Neutrophil (primary cell): ENCODE data around the gene CCR5.

Experiments used
- H3K27ac ChIP-seq: fragments of 200-600 bp; sonication (generic); 2 replicates; pipeline ENCODE4 v1.5.1; 2016; ENCODE audit warnings: mild to moderate bottlenecking, moderate library complexity
- H3K27me3 ChIP-seq: fragments of 200-600 bp; sonication (generic); 2 replicates; pipeline ENCODE4 v1.6.0; 2016; ENCODE audit warnings: mild to moderate bottlenecking
- H3K36me3 ChIP-seq: fragments of 200-600 bp; sonication (generic); 2 replicates; pipeline ENCODE4 v1.5.1; 2017
- H3K4me1 ChIP-seq, 2 experiments: fragments of 200-600 bp in 1 of 2; sonication (generic) in 1 of 2; 1 replicate in 1 of 2; 2 replicates in 1 of 2; pipeline versions ENCODE4 v1.5.1 to v1.6.1; 2013 to 2016; ENCODE audit warnings: low read depth in 1 of 2, low read length in 1 of 2, mild to moderate bottlenecking in 1 of 2, moderate library complexity in 1 of 2; ENCODE audit not compliant: control insufficient read depth in 1 of 2, insufficient read depth in 1 of 2
- H3K4me3 ChIP-seq, 2 experiments: fragments of 200-600 bp in 1 of 2; sonication (generic) in 1 of 2; 1 replicate in 1 of 2; 2 replicates in 1 of 2; pipeline ENCODE4 v1.5.1; 2013 to 2016; ENCODE audit warnings: low read depth in 1 of 2, low read length in 1 of 2, mild to moderate bottlenecking in 1 of 2, moderate library complexity in 1 of 2
- H3K9me3 ChIP-seq: fragments of 200-600 bp; sonication (generic); 2 replicates; pipeline ENCODE4 v1.5.1; 2016
- TF ChIP-seq, protein P1 (sequence below): fragments of 200-600 bp; sonication (generic); IDR thresholded peaks from 2 replicates; pipeline ENCODE4 v1.5.1; 2016; ENCODE audit warnings: antibody characterized with exemption

CCR5 gene

DNA sequence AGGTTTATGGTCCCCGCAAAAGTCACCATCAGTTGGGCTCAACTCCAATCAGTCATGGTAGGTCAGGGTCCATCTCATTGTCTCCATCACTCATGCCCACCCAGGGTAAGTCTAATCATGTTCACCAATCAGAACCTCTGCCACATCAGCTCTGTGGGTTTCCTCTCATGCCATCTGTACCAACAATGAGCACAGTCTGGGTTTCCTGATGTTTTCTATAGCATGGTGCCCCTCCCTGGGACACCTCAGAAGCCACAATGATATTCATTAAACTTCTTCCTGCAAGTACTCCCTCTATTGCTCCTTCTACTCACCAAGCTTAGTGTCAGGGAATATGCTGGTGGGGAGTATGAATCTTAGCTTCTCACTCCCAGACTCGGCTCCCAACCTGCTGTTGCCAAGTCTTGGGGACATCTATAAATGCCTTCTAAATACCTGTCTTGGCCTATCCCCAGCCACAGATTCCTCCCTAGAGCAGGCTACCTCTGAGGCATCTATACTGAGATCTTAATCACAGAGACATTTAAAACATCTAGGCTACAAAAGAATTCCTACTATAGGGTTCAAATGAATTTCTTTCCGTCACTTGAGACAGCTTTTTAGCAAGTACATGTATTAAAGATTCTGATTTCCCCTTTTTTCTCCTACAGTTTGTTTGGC is 21.8 kb upstream of the CCR5 start:
- H3K36me3 ChIP-seq = no peaks in the 10 kb centered on the region
- H3K27ac ChIP-seq = no peak overlapping the region
- H3K4me3 ChIP-seq = no peak overlapping the region
- TF ChIP-seq, protein P1, sequence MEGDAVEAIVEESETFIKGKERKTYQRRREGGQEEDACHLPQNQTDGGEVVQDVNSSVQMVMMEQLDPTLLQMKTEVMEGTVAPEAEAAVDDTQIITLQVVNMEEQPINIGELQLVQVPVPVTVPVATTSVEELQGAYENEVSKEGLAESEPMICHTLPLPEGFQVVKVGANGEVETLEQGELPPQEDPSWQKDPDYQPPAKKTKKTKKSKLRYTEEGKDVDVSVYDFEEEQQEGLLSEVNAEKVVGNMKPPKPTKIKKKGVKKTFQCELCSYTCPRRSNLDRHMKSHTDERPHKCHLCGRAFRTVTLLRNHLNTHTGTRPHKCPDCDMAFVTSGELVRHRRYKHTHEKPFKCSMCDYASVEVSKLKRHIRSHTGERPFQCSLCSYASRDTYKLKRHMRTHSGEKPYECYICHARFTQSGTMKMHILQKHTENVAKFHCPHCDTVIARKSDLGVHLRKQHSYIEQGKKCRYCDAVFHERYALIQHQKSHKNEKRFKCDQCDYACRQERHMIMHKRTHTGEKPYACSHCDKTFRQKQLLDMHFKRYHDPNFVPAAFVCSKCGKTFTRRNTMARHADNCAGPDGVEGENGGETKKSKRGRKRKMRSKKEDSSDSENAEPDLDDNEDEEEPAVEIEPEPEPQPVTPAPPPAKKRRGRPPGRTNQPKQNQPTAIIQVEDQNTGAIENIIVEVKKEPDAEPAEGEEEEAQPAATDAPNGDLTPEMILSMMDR = no peak
- no peaks in the 10 kb centered on the region for H3K9me3 ChIP-seq
- H3K4me1 ChIP-seq = no peaks in the 10 kb centered on the region
- H3K27me3 ChIP-seq = no peaks in the 10 kb centered on the region

DNA sequence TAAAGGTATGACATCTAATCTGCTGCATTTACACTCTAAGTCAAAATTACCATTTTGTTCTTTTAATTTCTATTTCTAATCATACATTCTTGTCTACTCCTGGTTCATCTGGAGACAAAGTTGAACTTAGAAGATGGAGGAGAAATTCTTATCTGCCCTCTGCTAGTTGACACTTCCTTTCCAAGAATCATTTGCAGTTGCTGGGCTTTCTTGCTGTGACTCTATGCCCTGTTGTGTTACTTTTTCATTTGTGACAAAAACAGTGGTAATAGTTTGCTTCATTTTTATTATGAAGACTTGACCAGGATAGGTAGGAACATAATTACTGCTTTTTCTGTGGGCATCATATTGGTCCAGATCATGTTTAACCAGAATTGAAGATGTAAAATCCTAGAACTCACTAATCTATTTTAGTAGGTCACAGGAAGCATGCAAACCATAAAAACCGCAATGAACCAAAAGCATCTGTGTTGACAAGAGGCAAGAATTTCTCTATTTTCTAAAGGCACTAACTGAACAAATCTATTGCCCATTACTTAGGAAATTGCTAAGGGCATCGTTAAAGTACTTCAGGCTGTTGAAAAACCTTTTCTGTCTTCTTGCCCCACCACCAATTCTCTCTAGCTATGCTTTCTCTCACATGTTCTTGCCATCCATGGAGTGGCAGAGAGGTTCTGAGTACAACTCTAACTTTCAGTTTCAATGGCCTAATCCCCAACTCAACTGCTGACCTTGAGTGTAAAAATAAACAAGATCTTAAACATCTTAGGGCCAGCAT is 21.1 kb upstream of the CCR5 start:
- Histone ChIP-seq H3K9me3 (no peaks in the 10 kb centered on the region), H3K4me3 (no peak overlapping the region), H3K36me3 (no peaks in the 10 kb centered on the region), H3K4me1 (no peaks in the 10 kb centered on the region), H3K27ac (no peak overlapping the region), H3K27me3 (no peaks in the 10 kb centered on the region)
- TF ChIP-seq, protein P1 = no peak

DNA sequence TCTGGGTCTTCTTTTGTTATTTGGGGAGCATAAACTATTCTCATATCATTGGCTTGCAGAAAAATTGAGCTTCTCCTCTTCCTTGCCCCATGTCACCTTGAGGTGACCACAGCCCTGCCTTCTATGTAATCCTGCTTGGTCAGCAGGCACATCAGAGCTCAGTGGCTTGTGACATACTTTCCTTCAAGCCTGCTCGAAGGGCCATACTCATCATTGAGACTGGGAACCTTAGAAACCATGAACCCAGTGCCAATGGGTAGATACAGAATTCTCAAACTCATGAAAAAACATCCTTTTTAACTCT is 20.5 kb upstream of the CCR5 start:
- Histone ChIP-seq H3K9me3 (no peaks in the 10 kb centered on the region), H3K27me3 (no peaks in the 10 kb centered on the region), H3K27ac (no peak overlapping the region), H3K36me3 (no peaks in the 10 kb centered on the region), H3K4me3 (no peak overlapping the region), H3K4me1 (no peaks in the 10 kb centered on the region)
- TF ChIP-seq, protein P1 = no peak

DNA sequence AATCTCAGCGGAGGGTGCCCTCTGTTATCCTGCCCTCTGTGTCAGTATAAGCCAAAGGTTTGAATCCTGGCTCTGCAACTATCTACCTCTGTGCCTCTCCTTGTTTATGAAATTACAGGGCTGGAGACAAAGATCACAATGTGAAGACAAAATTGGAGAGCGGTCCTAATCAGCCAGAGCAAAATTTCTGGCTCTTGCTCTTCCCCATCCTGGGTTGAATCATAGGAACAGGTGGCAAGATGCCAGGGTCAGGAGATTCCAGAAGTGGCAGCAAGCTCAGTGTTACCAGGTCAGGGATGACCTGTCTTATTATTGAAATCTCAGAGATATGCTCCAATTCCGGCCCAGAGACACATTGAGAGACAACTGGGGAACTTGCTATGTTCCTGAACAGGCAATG is 19.1 kb upstream of the CCR5 start:
- Histone ChIP-seq H3K4me3 (no peak overlapping the region), H3K36me3 (no peaks in the 10 kb centered on the region), H3K27me3 (no peaks in the 10 kb centered on the region), H3K9me3 (no peaks in the 10 kb centered on the region), H3K27ac (no peak overlapping the region), H3K4me1 (no peaks in the 10 kb centered on the region)
- TF ChIP-seq, protein P1 = no peak

DNA sequence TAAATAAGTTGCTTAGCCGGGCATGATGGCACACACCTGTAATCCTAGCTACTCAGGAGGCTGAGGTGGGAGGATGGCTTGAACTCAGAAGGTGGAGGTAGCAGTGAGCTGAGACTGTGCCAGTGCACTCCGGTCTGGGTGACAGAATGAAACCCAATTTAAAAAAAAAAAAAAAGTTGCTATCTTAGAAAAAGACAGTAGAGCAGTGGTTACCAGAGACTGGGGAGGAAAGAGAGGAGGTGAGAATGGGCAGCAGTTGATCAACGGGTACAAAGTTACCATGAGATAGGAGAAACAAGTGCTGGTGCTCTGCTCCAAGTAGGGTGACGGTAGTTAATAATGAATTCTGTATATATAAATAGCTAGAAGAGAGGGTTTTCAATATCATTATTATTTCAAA is 17.7 kb upstream of the CCR5 start:
- Histone ChIP-seq H3K4me3 (no peak overlapping the region), H3K27me3 (no peaks in the 10 kb centered on the region), H3K9me3 (no peaks in the 10 kb centered on the region), H3K27ac (no peak overlapping the region), H3K4me1 (no peaks in the 10 kb centered on the region), H3K36me3 (no peaks in the 10 kb centered on the region)
- TF ChIP-seq, protein P1 = no peak
